Activated T-cell treated with anti-CD3 and anti-CD28 coated beads, Interleukin-2, amount 50 U/mL, for 24 hours (primary cell): ENCODE results near the gene MAP3K7CL.
A peak's percentile ranks its signal among the peaks of the same experiment; 100 is the strongest.

ENCODE experiments used
- DNase-seq: peaks from one replicate; pipeline ENCODE4 v3.0.0-alpha.2; 2020
- H3K27ac Mint-ChIP-seq: 2 replicates; pipeline ENCODE4 v1.8.0; 2020; ENCODE audit warnings: mild to moderate bottlenecking, mixed read lengths
- H3K27me3 Mint-ChIP-seq: 2 replicates; pipeline ENCODE4 v1.8.0; 2020; ENCODE audit warnings: mixed read lengths
- H3K36me3 Mint-ChIP-seq: 2 replicates; pipeline ENCODE4 v1.8.0; 2020; ENCODE audit warnings: low read depth, mixed read lengths
- H3K4me1 Mint-ChIP-seq: 2 replicates; pipeline ENCODE4 v1.8.0; 2020; ENCODE audit warnings: low read depth, mixed read lengths
- H3K4me3 Mint-ChIP-seq: 2 replicates; pipeline ENCODE4 v1.8.0; 2020; ENCODE audit warnings: mild to moderate bottlenecking, moderate library complexity, mixed read lengths
- H3K9me3 Mint-ChIP-seq: 2 replicates; pipeline ENCODE4 v1.8.0; 2020; ENCODE audit warnings: mixed read lengths

MAP3K7CL gene

GRCh38 chr21:29187944-29188343 lies 57.5 kb downstream of the MAP3K7CL start:
- no peak overlapping the region for H3K4me3 Mint-ChIP-seq
- peaks cover 2% of the 10 kb centered on the region for H3K27me3 Mint-ChIP-seq
- H3K4me1 Mint-ChIP-seq: peaks cover 1% of the 10 kb centered on the region
- DNase-seq: no peak
- H3K27ac Mint-ChIP-seq: no peak overlapping the region
- H3K36me3 Mint-ChIP-seq: no peaks in the 10 kb centered on the region
- no peaks in the 10 kb centered on the region for H3K9me3 Mint-ChIP-seq

- H3K36me3 Mint-ChIP-seq: no peaks in the 10 kb centered on the region
- no peak for DNase-seq
These were observed 58.9 kb downstream of the MAP3K7CL start for GRCh38 chr21:29189353-29189752.

GRCh38 chr21:29190923-29191331 lies 60.5 kb downstream of the MAP3K7CL start:
- Mint-ChIP-seq H3K4me3 (no peak overlapping the region), H3K4me1 (peaks cover 20% of the 10 kb centered on the region), H3K9me3 (no peaks in the 10 kb centered on the region), H3K27me3 (peaks cover 2% of the 10 kb centered on the region), H3K27ac (no peak overlapping the region), H3K36me3 (no peaks in the 10 kb centered on the region)
- no peak for DNase-seq

More at GRCh38 chr21:29189353-29189752, 58.9 kb downstream of the MAP3K7CL start:
- H3K9me3 Mint-ChIP-seq: no peaks in the 10 kb centered on the region
- no peak overlapping the region for H3K27ac Mint-ChIP-seq
- peaks cover 2% of the 10 kb centered on the region for H3K27me3 Mint-ChIP-seq
- H3K4me3 Mint-ChIP-seq: no peak overlapping the region
- peaks cover 4% of the 10 kb centered on the region for H3K4me1 Mint-ChIP-seq

GRCh38 chr21:29193072-29193471 lies 62.6 kb downstream of the MAP3K7CL start:
- H3K4me3 Mint-ChIP-seq: no peak overlapping the region
- no peak for DNase-seq
- peaks cover 8% of the 10 kb centered on the region for H3K9me3 Mint-ChIP-seq
- no peak overlapping the region for H3K27ac Mint-ChIP-seq
- peaks cover 2% of the 10 kb centered on the region for H3K27me3 Mint-ChIP-seq
- peaks cover 9% of the 10 kb centered on the region for H3K36me3 Mint-ChIP-seq
- peaks cover 39% of the 10 kb centered on the region for H3K4me1 Mint-ChIP-seq

GRCh38 chr21:29193901-29194300 lies 63.5 kb downstream of the MAP3K7CL start:
- Mint-ChIP-seq H3K27me3 (peaks cover 2% of the 10 kb centered on the region), H3K4me3 (no peak overlapping the region), H3K9me3 (peaks cover 14% of the 10 kb centered on the region), H3K36me3 (peaks cover 10% of the 10 kb centered on the region), H3K4me1 (peaks cover 40% of the 10 kb centered on the region), H3K27ac (no peak overlapping the region)
- no peak for DNase-seq

- no peak overlapping the region for H3K4me3 Mint-ChIP-seq
- no peak for DNase-seq
- peaks cover 14% of the 10 kb centered on the region for H3K36me3 Mint-ChIP-seq
- H3K9me3 Mint-ChIP-seq: peaks cover 18% of the 10 kb centered on the region
- H3K27me3 Mint-ChIP-seq: peaks cover 2% of the 10 kb centered on the region
- peaks cover 41% of the 10 kb centered on the region for H3K4me1 Mint-ChIP-seq
- no peak overlapping the region for H3K27ac Mint-ChIP-seq
These were observed 63.9 kb downstream of the MAP3K7CL start for GRCh38 chr21:29194342-29194741.

- H3K9me3 Mint-ChIP-seq: peaks cover 19% of the 10 kb centered on the region
- peaks cover 41% of the 10 kb centered on the region for H3K4me1 Mint-ChIP-seq
- DNase-seq: no peak
- no peak overlapping the region for H3K4me3 Mint-ChIP-seq
- H3K27me3 Mint-ChIP-seq: peaks cover 2% of the 10 kb centered on the region
- H3K27ac Mint-ChIP-seq: no peak overlapping the region
- H3K36me3 Mint-ChIP-seq: peaks cover 15% of the 10 kb centered on the region
These were observed 64.4 kb downstream of the MAP3K7CL start for GRCh38 chr21:29194847-29195246.

- peaks cover 41% of the 10 kb centered on the region for H3K4me1 Mint-ChIP-seq
- peaks cover 18% of the 10 kb centered on the region for H3K36me3 Mint-ChIP-seq
- H3K9me3 Mint-ChIP-seq: peaks cover 29% of the 10 kb centered on the region
- peaks cover 2% of the 10 kb centered on the region for H3K27me3 Mint-ChIP-seq
- H3K27ac Mint-ChIP-seq: peak overlapping the region; percentile 85
- DNase-seq: peak; percentile 51
- H3K4me3 Mint-ChIP-seq: peak overlapping the region; percentile 73
These were observed 65.7 kb downstream of the MAP3K7CL start for GRCh38 chr21:29195981-29196669.

- peaks cover 30% of the 10 kb centered on the region for H3K9me3 Mint-ChIP-seq
- peak overlapping the region; percentile 73 for H3K4me3 Mint-ChIP-seq
- peak overlapping the region; percentile 85 for H3K27ac Mint-ChIP-seq
- H3K4me1 Mint-ChIP-seq: peaks cover 41% of the 10 kb centered on the region
- H3K36me3 Mint-ChIP-seq: peaks cover 18% of the 10 kb centered on the region
- H3K27me3 Mint-ChIP-seq: no peaks in the 10 kb centered on the region
- DNase-seq: no peak
These were observed 66.3 kb downstream of the MAP3K7CL start for GRCh38 chr21:29196670-29197191.

GRCh38 chr21:29201186-29201585 lies 70.7 kb downstream of the MAP3K7CL start:
- Mint-ChIP-seq H3K4me3 (no peak overlapping the region), H3K4me1 (peaks cover 25% of the 10 kb centered on the region), H3K27me3 (no peaks in the 10 kb centered on the region), H3K27ac (no peak overlapping the region), H3K36me3 (peaks cover 21% of the 10 kb centered on the region), H3K9me3 (peaks cover 47% of the 10 kb centered on the region)
- DNase-seq: no peak

GRCh38 chr21:29205009-29205408 lies 74.6 kb downstream of the MAP3K7CL start:
- H3K4me1 Mint-ChIP-seq: peaks cover 27% of the 10 kb centered on the region
- H3K36me3 Mint-ChIP-seq: peaks cover 5% of the 10 kb centered on the region
- H3K9me3 Mint-ChIP-seq: peaks cover 26% of the 10 kb centered on the region
- peaks cover 4% of the 10 kb centered on the region for H3K27me3 Mint-ChIP-seq
- DNase-seq: no peak
- H3K4me3 Mint-ChIP-seq: no peak overlapping the region
- no peak overlapping the region for H3K27ac Mint-ChIP-seq

- Mint-ChIP-seq H3K27ac (no peak overlapping the region), H3K4me1 (peaks cover 29% of the 10 kb centered on the region), H3K9me3 (peaks cover 22% of the 10 kb centered on the region), H3K4me3 (no peak overlapping the region), H3K27me3 (peaks cover 8% of the 10 kb centered on the region), H3K36me3 (peaks cover 2% of the 10 kb centered on the region)
- DNase-seq: no peak
These were observed 75.5 kb downstream of the MAP3K7CL start for GRCh38 chr21:29205988-29206387.

GRCh38 chr21:29206445-29206844 lies 76.0 kb downstream of the MAP3K7CL start:
- peaks cover 2% of the 10 kb centered on the region for H3K36me3 Mint-ChIP-seq
- peaks cover 20% of the 10 kb centered on the region for H3K9me3 Mint-ChIP-seq
- DNase-seq: no peak

GRCh38 chr21:29207201-29207600 lies 76.8 kb downstream of the MAP3K7CL start:
- Mint-ChIP-seq H3K36me3 (peaks cover 1% of the 10 kb centered on the region), H3K27ac (no peak overlapping the region), H3K27me3 (peaks cover 8% of the 10 kb centered on the region), H3K4me3 (no peak overlapping the region), H3K4me1 (peaks cover 25% of the 10 kb centered on the region), H3K9me3 (peaks cover 16% of the 10 kb centered on the region)
- DNase-seq: no peak

More at GRCh38 chr21:29206445-29206844, 76.0 kb downstream of the MAP3K7CL start:
- no peak overlapping the region for H3K4me3 Mint-ChIP-seq
- H3K27ac Mint-ChIP-seq: no peak overlapping the region
- peaks cover 29% of the 10 kb centered on the region for H3K4me1 Mint-ChIP-seq
- peaks cover 8% of the 10 kb centered on the region for H3K27me3 Mint-ChIP-seq

GRCh38 chr21:29208044-29208681 lies 77.7 kb downstream of the MAP3K7CL start:
- Mint-ChIP-seq H3K9me3 (peaks cover 8% of the 10 kb centered on the region), H3K27me3 (peaks cover 8% of the 10 kb centered on the region), H3K36me3 (no peaks in the 10 kb centered on the region), H3K4me3 (no peak overlapping the region), H3K27ac (peak overlapping the region; percentile 51), H3K4me1 (peaks cover 25% of the 10 kb centered on the region)
- no peak for DNase-seq
